Measurements from ENCODE around the gene ACTL7A.
"Not testable (repeated sequence)": the region's sequence is repeated elsewhere in the genome, so short reads cannot be mapped to it uniquely, and the experiment has no call there.

DNA sequence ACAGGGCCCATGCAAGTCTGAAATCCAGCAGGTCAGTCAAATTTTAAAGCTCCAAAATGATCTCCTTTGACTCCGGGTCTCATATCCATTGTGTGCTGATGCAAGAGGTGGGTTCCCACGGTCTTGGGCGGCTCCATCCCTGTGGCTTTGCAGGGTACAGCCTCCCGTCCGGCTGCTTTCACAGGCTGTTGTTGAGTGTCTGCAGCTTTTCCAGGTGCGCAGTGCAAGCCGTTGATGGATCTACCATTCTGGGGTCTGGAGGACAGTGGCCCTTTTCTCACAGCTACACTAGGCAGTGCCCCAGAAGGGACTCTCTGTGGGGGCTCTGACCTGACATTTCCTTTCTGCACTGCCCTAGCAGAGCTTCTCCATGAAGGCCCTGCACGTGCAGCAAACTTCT, 13.8 kb upstream of the ACTL7A start:
- not testable (repeated sequence) for TF ChIP-seq RARB (CRISPR knock-in tag; IDR thresholded peaks at IDR 0.05); ZFP3 (CRISPR knock-in tag; IDR thresholded peaks at IDR 0.05); SNAI2 (CRISPR knock-in tag; IDR thresholded peaks at IDR 0.05); ARNTL (CRISPR knock-in tag; IDR thresholded peaks at IDR 0.05; ENCODE audit: borderline replicate concordance, low read depth); ZNF70 (CRISPR knock-in tag; IDR thresholded peaks at IDR 0.05); OSR1 (CRISPR knock-in tag; IDR thresholded peaks at IDR 0.05); TOX (CRISPR knock-in tag; IDR thresholded peaks at IDR 0.05; ENCODE audit: borderline replicate concordance); ZC3H10 (CRISPR knock-in tag; IDR thresholded peaks at IDR 0.05)
- TF ChIP-seq, protein P1, sequence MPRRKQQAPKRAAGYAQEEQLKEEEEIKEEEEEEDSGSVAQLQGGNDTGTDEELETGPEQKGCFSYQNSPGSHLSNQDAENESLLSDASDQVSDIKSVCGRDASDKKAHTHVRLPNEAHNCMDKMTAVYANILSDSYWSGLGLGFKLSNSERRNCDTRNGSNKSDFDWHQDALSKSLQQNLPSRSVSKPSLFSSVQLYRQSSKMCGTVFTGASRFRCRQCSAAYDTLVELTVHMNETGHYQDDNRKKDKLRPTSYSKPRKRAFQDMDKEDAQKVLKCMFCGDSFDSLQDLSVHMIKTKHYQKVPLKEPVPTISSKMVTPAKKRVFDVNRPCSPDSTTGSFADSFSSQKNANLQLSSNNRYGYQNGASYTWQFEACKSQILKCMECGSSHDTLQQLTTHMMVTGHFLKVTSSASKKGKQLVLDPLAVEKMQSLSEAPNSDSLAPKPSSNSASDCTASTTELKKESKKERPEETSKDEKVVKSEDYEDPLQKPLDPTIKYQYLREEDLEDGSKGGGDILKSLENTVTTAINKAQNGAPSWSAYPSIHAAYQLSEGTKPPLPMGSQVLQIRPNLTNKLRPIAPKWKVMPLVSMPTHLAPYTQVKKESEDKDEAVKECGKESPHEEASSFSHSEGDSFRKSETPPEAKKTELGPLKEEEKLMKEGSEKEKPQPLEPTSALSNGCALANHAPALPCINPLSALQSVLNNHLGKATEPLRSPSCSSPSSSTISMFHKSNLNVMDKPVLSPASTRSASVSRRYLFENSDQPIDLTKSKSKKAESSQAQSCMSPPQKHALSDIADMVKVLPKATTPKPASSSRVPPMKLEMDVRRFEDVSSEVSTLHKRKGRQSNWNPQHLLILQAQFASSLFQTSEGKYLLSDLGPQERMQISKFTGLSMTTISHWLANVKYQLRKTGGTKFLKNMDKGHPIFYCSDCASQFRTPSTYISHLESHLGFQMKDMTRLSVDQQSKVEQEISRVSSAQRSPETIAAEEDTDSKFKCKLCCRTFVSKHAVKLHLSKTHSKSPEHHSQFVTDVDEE (CRISPR knock-in tag; IDR thresholded peaks at IDR 0.05), result not testable (repeated sequence)
- TF ChIP-seq, protein P2, sequence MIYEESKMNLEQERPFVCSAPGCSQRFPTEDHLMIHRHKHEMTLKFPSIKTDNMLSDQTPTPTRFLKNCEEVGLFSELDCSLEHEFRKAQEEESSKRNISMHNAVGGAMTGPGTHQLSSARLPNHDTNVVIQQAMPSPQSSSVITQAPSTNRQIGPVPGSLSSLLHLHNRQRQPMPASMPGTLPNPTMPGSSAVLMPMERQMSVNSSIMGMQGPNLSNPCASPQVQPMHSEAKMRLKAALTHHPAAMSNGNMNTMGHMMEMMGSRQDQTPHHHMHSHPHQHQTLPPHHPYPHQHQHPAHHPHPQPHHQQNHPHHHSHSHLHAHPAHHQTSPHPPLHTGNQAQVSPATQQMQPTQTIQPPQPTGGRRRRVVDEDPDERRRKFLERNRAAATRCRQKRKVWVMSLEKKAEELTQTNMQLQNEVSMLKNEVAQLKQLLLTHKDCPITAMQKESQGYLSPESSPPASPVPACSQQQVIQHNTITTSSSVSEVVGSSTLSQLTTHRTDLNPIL (CRISPR knock-in tag; IDR thresholded peaks at IDR 0.05; ENCODE audit: low read depth), result not testable (repeated sequence)
- TF ChIP-seq, protein P3, sequence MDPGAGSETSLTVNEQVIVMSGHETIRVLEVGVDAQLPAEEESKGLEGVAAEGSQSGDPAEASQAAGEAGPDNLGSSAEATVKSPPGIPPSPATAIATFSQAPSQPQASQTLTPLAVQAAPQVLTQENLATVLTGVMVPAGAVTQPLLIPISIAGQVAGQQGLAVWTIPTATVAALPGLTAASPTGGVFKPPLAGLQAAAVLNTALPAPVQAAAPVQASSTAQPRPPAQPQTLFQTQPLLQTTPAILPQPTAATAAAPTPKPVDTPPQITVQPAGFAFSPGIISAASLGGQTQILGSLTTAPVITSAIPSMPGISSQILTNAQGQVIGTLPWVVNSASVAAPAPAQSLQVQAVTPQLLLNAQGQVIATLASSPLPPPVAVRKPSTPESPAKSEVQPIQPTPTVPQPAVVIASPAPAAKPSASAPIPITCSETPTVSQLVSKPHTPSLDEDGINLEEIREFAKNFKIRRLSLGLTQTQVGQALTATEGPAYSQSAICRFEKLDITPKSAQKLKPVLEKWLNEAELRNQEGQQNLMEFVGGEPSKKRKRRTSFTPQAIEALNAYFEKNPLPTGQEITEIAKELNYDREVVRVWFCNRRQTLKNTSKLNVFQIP (CRISPR knock-in tag; IDR thresholded peaks at IDR 0.05; ENCODE audit: borderline replicate concordance, low read depth), result not testable (repeated sequence)
- TF ChIP-seq, protein P4, sequence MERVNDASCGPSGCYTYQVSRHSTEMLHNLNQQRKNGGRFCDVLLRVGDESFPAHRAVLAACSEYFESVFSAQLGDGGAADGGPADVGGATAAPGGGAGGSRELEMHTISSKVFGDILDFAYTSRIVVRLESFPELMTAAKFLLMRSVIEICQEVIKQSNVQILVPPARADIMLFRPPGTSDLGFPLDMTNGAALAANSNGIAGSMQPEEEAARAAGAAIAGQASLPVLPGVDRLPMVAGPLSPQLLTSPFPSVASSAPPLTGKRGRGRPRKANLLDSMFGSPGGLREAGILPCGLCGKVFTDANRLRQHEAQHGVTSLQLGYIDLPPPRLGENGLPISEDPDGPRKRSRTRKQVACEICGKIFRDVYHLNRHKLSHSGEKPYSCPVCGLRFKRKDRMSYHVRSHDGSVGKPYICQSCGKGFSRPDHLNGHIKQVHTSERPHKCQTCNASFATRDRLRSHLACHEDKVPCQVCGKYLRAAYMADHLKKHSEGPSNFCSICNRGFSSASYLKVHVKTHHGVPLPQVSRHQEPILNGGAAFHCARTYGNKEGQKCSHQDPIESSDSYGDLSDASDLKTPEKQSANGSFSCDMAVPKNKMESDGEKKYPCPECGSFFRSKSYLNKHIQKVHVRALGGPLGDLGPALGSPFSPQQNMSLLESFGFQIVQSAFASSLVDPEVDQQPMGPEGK (CRISPR knock-in tag; IDR thresholded peaks at IDR 0.05; ENCODE audit: borderline replicate concordance), result not testable (repeated sequence)

All from SK-N-SH treated with all-trans-retinoic acid at 6 μM for 48 hours (cell line).